ENCODE results near the gene PAX5. TPM values are rescaled to one million over a fixed set of nuclear protein-coding genes. Genes with fewer than 3 reads are reported as not detected.
A peak's percentile ranks its signal among the peaks of the same experiment; 100 is the strongest.

The PAX5 gene
- total RNA-seq, 6 experiments from 2014 or later, result not detected

DNA sequence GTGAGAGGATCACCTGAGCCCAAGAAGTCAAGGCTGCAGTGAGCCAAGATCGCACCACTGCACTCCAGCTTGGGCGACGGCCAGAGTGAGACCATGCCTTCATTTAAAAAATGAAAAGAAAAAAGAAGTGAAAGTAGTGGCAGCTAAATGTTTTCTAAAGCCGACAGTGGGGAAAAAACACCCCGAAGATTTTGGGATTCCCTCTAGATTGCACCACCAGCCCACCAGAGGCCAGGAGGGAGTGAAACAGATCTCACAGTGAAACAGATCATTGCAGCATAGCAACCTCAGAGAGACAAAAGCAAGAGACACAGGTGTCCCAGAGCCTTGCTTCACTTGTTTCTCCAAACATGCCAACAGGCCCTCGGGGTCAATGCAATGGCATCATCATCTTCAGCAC is 156.8 kb downstream of the PAX5 start:
- no peak overlapping the region for H3K4me3 Mint-ChIP-seq
- DNase-seq, result no peak
- peaks cover 45% of the 10 kb centered on the region for H3K27me3 Mint-ChIP-seq (ENCODE audit: insufficient read depth)
- TF ChIP-seq, protein P1, sequence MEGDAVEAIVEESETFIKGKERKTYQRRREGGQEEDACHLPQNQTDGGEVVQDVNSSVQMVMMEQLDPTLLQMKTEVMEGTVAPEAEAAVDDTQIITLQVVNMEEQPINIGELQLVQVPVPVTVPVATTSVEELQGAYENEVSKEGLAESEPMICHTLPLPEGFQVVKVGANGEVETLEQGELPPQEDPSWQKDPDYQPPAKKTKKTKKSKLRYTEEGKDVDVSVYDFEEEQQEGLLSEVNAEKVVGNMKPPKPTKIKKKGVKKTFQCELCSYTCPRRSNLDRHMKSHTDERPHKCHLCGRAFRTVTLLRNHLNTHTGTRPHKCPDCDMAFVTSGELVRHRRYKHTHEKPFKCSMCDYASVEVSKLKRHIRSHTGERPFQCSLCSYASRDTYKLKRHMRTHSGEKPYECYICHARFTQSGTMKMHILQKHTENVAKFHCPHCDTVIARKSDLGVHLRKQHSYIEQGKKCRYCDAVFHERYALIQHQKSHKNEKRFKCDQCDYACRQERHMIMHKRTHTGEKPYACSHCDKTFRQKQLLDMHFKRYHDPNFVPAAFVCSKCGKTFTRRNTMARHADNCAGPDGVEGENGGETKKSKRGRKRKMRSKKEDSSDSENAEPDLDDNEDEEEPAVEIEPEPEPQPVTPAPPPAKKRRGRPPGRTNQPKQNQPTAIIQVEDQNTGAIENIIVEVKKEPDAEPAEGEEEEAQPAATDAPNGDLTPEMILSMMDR (IDR thresholded peaks at IDR 0.05), result no peak
- H3K4me1 Mint-ChIP-seq (ENCODE audit: low read depth), result no peaks in the 10 kb centered on the region
- H3K9me3 Mint-ChIP-seq, result peaks cover 8% of the 10 kb centered on the region
- no peak overlapping the region for H3K27ac Mint-ChIP-seq
- no peaks in the 10 kb centered on the region; the same call in 1 of the 2 replicates for H3K36me3 Mint-ChIP-seq (ENCODE audit: low read depth)

DNA sequence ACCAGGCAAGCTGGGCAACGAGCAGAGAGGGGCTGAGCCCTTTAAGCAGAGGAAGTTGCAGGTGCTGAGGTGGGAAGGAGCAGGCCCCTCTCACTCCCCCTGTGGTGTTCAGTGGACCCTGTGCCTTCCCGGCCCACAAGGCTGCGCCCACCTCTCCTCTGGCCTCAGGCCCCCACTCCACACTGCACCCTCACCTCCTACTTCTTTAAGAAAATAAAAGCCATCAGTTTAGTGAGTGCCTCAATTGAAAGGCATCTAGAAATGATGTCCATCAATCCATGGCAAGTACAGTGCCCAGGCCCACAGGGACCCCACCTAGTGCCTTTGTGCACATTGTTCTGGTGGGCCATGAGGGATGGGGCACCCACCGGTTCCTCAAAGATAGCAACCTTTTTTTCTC is 158.0 kb downstream of the PAX5 start:
- Mint-ChIP-seq H3K4me3 (no peak overlapping the region), H3K27ac (no peak overlapping the region), H3K36me3 (ENCODE audit: low read depth) (no peaks in the 10 kb centered on the region; the same call in 1 of the 2 replicates), H3K4me1 (ENCODE audit: low read depth) (no peaks in the 10 kb centered on the region), H3K27me3 (ENCODE audit: insufficient read depth) (peaks cover 44% of the 10 kb centered on the region), H3K9me3 (peaks cover 8% of the 10 kb centered on the region)
- TF ChIP-seq, protein P1 (IDR thresholded peaks at IDR 0.05), result no peak
- no peak for DNase-seq

DNA sequence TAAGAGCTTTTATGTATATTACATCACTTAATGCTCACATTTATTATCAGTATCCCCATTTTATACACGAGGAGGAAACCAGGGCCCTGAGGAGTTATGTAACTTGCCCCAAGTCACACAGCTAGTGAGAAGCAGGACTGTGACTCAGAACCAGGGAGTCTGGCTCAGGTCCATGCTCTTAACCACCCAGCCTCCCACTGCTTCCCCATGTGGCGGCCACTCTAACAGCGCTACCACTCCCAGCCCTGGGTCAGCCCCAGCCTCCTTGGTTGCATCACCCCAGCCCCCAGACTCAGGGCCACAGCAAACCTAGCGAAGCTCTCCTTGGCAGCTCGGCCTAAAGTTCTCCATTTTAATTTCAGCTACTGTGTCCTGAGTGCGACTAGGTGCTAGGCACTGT is 159.1 kb downstream of the PAX5 start:
- peaks cover 44% of the 10 kb centered on the region for H3K27me3 Mint-ChIP-seq (ENCODE audit: insufficient read depth)
- H3K36me3 Mint-ChIP-seq (ENCODE audit: low read depth), result no peaks in the 10 kb centered on the region; the same call in 1 of the 2 replicates
- peaks cover 8% of the 10 kb centered on the region for H3K9me3 Mint-ChIP-seq
- no peak overlapping the region for H3K27ac Mint-ChIP-seq
- no peaks in the 10 kb centered on the region for H3K4me1 Mint-ChIP-seq (ENCODE audit: low read depth)
- no peak overlapping the region for H3K4me3 Mint-ChIP-seq
- TF ChIP-seq, protein P1 (IDR thresholded peaks at IDR 0.05), result no peak
- peak; percentile 28 for DNase-seq

DNA sequence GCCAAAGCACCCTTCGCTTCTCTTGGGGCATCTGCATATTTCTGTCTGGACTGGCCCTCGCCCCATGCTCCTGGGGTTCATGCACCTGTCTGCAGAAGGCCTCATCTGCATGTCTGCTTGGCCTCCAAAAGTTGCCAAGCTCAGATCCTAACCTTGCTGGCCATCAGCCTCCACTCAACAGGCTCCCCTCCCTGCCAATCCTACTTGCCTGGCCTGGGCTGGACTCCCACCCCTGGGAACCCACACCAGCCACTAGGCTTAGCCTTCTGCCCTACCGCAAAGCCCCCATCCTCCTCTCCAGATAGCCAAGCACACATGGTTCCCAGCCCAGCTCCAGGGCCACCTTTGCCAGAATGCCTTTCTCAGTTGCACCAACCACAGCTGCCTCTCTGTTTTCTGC is 159.8 kb downstream of the PAX5 start:
- Mint-ChIP-seq H3K4me1 (ENCODE audit: low read depth) (no peaks in the 10 kb centered on the region), H3K36me3 (ENCODE audit: low read depth) (no peaks in the 10 kb centered on the region; the same call in 1 of the 2 replicates), H3K4me3 (no peak overlapping the region), H3K27ac (no peak overlapping the region), H3K27me3 (ENCODE audit: insufficient read depth) (peaks cover 49% of the 10 kb centered on the region), H3K9me3 (peaks cover 8% of the 10 kb centered on the region)
- no peak for DNase-seq
- TF ChIP-seq, protein P1 (IDR thresholded peaks at IDR 0.05), result no peak

DNA sequence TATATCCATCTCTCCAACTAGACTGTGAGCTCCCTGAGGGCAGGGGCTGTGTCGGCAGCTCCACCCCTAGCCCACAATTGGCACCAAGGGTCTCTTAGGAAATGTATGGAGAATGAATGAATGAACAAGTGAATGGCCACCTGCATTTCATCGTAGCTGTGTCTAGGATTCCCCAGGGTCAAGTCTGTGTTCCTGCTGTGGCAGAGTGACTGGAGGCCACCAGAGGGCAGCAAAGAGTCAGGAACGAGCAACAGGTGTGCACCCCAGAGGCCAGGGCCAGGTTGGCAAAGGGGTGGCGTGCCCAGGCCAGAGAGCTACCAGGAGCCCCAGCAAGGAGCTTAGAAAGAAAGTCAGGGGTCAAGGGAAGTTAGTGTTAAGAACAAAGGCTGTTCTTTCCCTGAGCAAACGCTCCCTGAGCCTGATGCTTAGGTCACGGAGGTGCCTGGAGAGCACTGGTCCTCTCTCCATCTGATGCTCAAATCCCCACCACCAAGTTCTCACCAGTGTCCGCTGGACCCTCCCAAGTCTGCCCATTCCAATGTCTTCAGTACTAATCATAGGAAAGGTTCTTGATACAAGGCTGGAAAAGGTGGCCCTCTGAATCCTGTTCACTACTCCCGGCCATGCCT is 160.7 kb downstream of the PAX5 start:
- TF ChIP-seq, protein P1 (IDR thresholded peaks at IDR 0.05), result peak; percentile 95
- Mint-ChIP-seq H3K4me3 (no peak overlapping the region), H3K36me3 (ENCODE audit: low read depth) (no peaks in the 10 kb centered on the region; the same call in 1 of the 2 replicates), H3K27me3 (ENCODE audit: insufficient read depth) (peaks cover 53% of the 10 kb centered on the region), H3K4me1 (ENCODE audit: low read depth) (no peaks in the 10 kb centered on the region), H3K27ac (no peak overlapping the region), H3K9me3 (peaks cover 8% of the 10 kb centered on the region)
- DNase-seq, result peak; percentile 41

Data from HFFc6 (cell line).